A549 (cell line): Measurements from ENCODE around the gene SLF2. TPM values are rescaled to one million over a fixed set of nuclear protein-coding genes. Genes with fewer than 3 reads are reported as not detected.

Experiments
- ATAC-seq, 2 experiments: fragments of 200-7000 bp in 1 of 2; fragments of >200 bp in 1 of 2; cut with Nextera tagmentation in 1 of 2; cut with Tn5 transposase in 1 of 2; 3 replicates each; pipeline versions ENCODE4 v1.8.0 to v1.9.1; 2018 to 2020; ENCODE audit warnings: mild to moderate bottlenecking in 1 of 2, moderate library complexity in 1 of 2
- CTCF ChIA-PET: fragments of 300-600 bp; sonication (Branson Sonifier 250); formaldehyde crosslinking; extraction: SDS; loops from one replicate; lab custom pipeline; 2021; ENCODE audit warnings: antibody characterized with exemption, inconsistent platforms; lab: Yijun Ruan, JAX
- POLR2A ChIA-PET: fragments of 350-600 bp; formaldehyde crosslinking; extraction: SDS; loops from one replicate; lab custom pipeline; 2021; ENCODE audit warnings: antibody characterized with exemption, inconsistent platforms; lab: Yijun Ruan, JAX
- DNase-seq, 2 experiments: peaks; one replicate each; pipeline versions ENCODE4 v3.0.0 to v3.0.0-alpha.2; 2011 to 2016; ENCODE audit warnings: low read depth in 1 of 2, low spot score in 1 of 2
- FAIRE-seq: peaks from 2 replicates; lab custom pipeline; 2011; peaks lifted over from hg19 to GRCh38; lab: Jason Lieb, UNC
- H3K27ac ChIP-seq, 2 experiments: fragments of >200 bp; sonication (Bioruptor Twin); formaldehyde crosslinking; 3 replicates each; pipeline ENCODE4 v1.5.1; 2016 to 2017
- H3K4me1 ChIP-seq: fragments of >200 bp; sonication (Bioruptor Twin); formaldehyde crosslinking; 3 replicates; pipeline ENCODE4 v1.6.1; 2016
- H3K4me2 ChIP-seq: fragments of >200 bp; sonication (Bioruptor Twin); formaldehyde crosslinking; 3 replicates; pipeline ENCODE4 v1.6.1; 2016
- H3K4me3 ChIP-seq: fragments of >200 bp; sonication (Bioruptor Twin); formaldehyde crosslinking; 3 replicates; pipeline ENCODE4 v1.5.1; 2016
- H3K9me3 ChIP-seq: fragments of >200 bp; sonication (Bioruptor Twin); formaldehyde crosslinking; 3 replicates; pipeline ENCODE4 v1.6.1; 2016
- CHD2 ChIP-seq: fragments of 150-350 bp; IDR thresholded peaks from 2 replicates; pipeline ENCODE4 v1.6.1; 2014; ENCODE audit warnings: low read length; ENCODE audit not compliant: partially characterized antibody
- EHMT2 ChIP-seq: fragments of 200-600 bp; sonication (generic); IDR thresholded peaks from 2 replicates; pipeline ENCODE4 v1.6.1; 2016; ENCODE audit warnings: antibody characterized with exemption, low read depth, mild to moderate bottlenecking, moderate library complexity
- FOSB ChIP-seq: fragments of 250-450 bp; sonication (Bioruptor Pico); IDR thresholded peaks from 2 replicates; pipeline ENCODE4 v1.5.0; 2020; ENCODE audit warnings: mild to moderate bottlenecking, moderate library complexity
- GATA3 ChIP-seq: IDR thresholded peaks from 2 replicates; pipeline ENCODE4 v1.6.1; 2012; ENCODE audit warnings: borderline replicate concordance
- HOXB5 ChIP-seq: fragments of 250-450 bp; sonication (Bioruptor Pico); IDR thresholded peaks from 2 replicates; pipeline ENCODE4 v1.5.0; 2020; ENCODE audit warnings: mild to moderate bottlenecking, moderate library complexity
- JUNB ChIP-seq: fragments of >200 bp; sonication (Bioruptor Twin); formaldehyde crosslinking; IDR thresholded peaks from 2 replicates; pipeline ENCODE4 v1.6.1; 2016
- MAZ ChIP-seq: fragments of 150-350 bp; IDR thresholded peaks from 2 replicates; pipeline ENCODE4 v1.6.1; 2014; ENCODE audit warnings: antibody characterized with exemption, low read depth, low read length, borderline replicate concordance
- NR3C1 ChIP-seq: fragments of >200 bp; sonication (Bioruptor Twin); formaldehyde crosslinking; IDR thresholded peaks from 3 replicates; pipeline ENCODE4 v1.6.1; 2017
- POLR2AphosphoS2 ChIP-seq: conservative IDR thresholded peaks from 2 replicates; pipeline ENCODE4 v1.6.1; 2012; ENCODE audit warnings: low read length, improper control_type of control experiment, inconsistent platforms
- RAD21 ChIP-seq, 2 experiments: fragments of >200 bp in 1 of 2; sonication (Bioruptor Twin) in 1 of 2; formaldehyde crosslinking in 1 of 2; IDR thresholded peaks in 1 of 2; conservative IDR thresholded peaks in 1 of 2; 2 replicates in 1 of 2; 3 replicates in 1 of 2; pipeline ENCODE4 v1.6.1; 2012 to 2018; ENCODE audit warnings: inconsistent platforms in 1 of 2
- RARB ChIP-seq: fragments of 250-450 bp; sonication (Bioruptor Pico); IDR thresholded peaks from 2 replicates; pipeline ENCODE4 v1.8.0; 2021; ENCODE audit warnings: mild to moderate bottlenecking, moderate library complexity
- RNF2 ChIP-seq: fragments of 200-600 bp; sonication (generic); IDR thresholded peaks from 2 replicates; pipeline ENCODE4 v1.6.1; 2016; ENCODE audit warnings: low read depth, mild to moderate bottlenecking, antibody characterized with exemption, moderate library complexity, borderline replicate concordance
- SMC3 ChIP-seq: fragments of >200 bp; sonication (Bioruptor Twin); formaldehyde crosslinking; IDR thresholded peaks from 3 replicates; pipeline ENCODE4 v1.6.1; 2018; ENCODE audit warnings: inconsistent platforms
- TFCP2L1 ChIP-seq: fragments of 250-450 bp; sonication (Bioruptor Pico); IDR thresholded peaks from 2 replicates; pipeline ENCODE4 v1.5.0; 2021; ENCODE audit warnings: mild to moderate bottlenecking
- ZC3H11A ChIP-seq: fragments of 450-650 bp; IDR thresholded peaks from 2 replicates; pipeline ENCODE4 v1.6.1; 2014; ENCODE audit warnings: antibody characterized with exemption, mild to moderate bottlenecking
- WGBS: methylation state at CpG from one replicate; pipeline ENCODE4 v1.1.6; 2017; ENCODE audit errors: missing lambda C conversion rate; 5-methylcytosine and 5-hydroxymethylcytosine counted together
- polyA plus RNA-seq, 4 experiments: library from polyadenylated mRNA; depleted of rRNA in 3 of 4; stranded (reverse); fragments of >200 nt; fragmentation: RNase III in 1 of 4; extraction: RNeasy Plus Mini Kit Qiagen cat#74134 plus additional on column Dnase treatment in 1 of 4; gene quantifications; 2 replicates in 3 of 4; 3 replicates in 1 of 4; pipeline ENCODE4 v1.2.3, GENCODE V29; 2011 to 2017
- TF ChIP-seq, protein P1 (sequence below): IDR thresholded peaks from 2 replicates; pipeline ENCODE4 v1.6.1; 2012
- TF ChIP-seq, protein P2 (sequence below): IDR thresholded peaks from 2 replicates; pipeline ENCODE4 v1.6.1; 2012
- TF ChIP-seq, protein P3 (sequence below): fragments of >200 bp; sonication (Bioruptor Twin); formaldehyde crosslinking; IDR thresholded peaks from 3 replicates; pipeline ENCODE4 v1.5.1; 2016

SLF2 gene
- polyA plus RNA-seq, 2 of the 4 experiments (the other 2 are of a cell fraction) = 13.0 to 16.6 TPM

DNA sequence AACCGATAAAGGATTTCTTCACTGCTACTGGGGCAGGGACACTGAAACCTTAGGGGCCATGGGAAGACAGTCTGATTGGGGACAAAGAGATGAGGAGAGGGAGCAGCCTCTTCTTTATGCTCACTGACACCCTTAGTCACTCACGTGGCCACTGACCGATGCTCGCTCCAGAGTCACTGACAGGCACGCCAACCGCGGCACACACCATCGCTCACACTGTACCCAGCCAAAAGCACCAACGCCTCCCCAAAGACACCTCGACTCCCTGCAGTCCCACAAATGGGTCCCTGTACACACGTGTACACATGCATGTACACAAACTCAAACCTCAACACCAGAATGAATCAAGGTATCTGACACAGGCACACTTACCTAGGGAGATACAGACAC is 35.3 kb upstream of the SLF2 start (continued):
- TF ChIP-seq HOXB5 (CRISPR knock-in tag) = no peak
- no peak for TF ChIP-seq TFCP2L1 (CRISPR knock-in tag)
- TF ChIP-seq JUNB = no peak
- no peak for TF ChIP-seq GATA3
- TF ChIP-seq, protein P1, sequence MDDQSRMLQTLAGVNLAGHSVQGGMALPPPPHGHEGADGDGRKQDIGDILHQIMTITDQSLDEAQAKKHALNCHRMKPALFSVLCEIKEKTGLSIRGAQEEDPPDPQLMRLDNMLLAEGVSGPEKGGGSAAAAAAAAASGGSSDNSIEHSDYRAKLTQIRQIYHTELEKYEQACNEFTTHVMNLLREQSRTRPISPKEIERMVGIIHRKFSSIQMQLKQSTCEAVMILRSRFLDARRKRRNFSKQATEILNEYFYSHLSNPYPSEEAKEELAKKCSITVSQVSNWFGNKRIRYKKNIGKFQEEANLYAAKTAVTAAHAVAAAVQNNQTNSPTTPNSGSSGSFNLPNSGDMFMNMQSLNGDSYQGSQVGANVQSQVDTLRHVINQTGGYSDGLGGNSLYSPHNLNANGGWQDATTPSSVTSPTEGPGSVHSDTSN = no peak
- TF ChIP-seq EHMT2 = no peak
- TF ChIP-seq POLR2AphosphoS2 = no peak
- TF ChIP-seq RNF2 = no peak
- TF ChIP-seq, protein P2, sequence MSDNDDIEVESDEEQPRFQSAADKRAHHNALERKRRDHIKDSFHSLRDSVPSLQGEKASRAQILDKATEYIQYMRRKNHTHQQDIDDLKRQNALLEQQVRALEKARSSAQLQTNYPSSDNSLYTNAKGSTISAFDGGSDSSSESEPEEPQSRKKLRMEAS = no peak

DNA sequence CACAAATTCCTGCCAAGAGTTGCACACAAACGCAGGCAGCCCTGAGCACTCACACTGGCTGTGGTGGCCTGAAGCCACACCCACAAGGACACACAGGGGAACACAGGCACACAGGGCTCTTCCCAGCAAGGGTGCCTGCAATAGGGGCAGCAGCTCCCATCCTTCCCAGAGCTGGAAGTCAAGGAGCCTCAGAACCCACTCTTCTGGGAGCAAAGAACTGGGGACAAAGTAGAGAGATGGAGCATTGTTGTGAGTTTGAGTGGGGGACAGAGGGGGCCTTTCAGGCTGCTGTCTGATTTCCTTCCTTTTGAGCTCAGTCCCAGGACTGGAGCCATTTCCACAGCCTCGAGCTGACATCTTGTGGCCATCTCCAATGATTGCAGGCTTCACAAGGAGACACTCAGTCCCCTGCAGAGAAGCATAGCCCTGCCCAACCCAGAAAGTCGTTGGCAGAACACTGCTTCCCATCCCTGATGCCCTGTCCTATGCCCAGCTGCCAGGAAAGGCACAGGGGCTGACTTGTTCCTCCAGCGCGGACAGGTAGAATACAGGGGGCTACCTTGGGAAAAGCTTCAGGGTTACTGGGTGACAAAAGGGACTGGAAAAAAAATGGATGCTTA is 34.4 kb upstream of the SLF2 start:
- Histone ChIP-seq H3K4me3 (no peak overlapping the region), H3K4me1 (peaks cover 15% of the 10 kb centered on the region; the same call in 2 of the 3 replicates), H3K27ac (peak overlapping the region in 1 of 2 experiments; percentile 64; a peak in 2 of 6 replicates), H3K4me2 (0 out of 3 replicates have a peak overlapping the region, but pooled peaks have one; percentile 16), H3K9me3 (no peaks in the 10 kb centered on the region)
- peak; percentile 90 to 97 for ATAC-seq
- peak; percentile 80 to 92 for DNase-seq
- ChIA-PET POLR2A (interaction anchor here (1.2 to 1.3 kb wide), 3 partner anchors 35 to 343 kb away, joined by 4 to 13 read pairs (median 7); partner anchors contain the start of genes HIF1AN and SLF2), CTCF (interaction anchor here (0.6 to 15.9 kb wide), 99 partner anchors 10 to 574 kb away, joined by 3 to 289 read pairs (median 4); partner anchors contain the start of genes HIF1AN, PAX2 and SLF2)
- FAIRE-seq = peak; percentile 65
- 2% methylated on average over 5 of the region's 5 CpGs for WGBS
- TF ChIP-seq SMC3 (peak; percentile 82), ZC3H11A (no peak), RAD21 (conservative IDR thresholded peaks at IDR 0.05 in 1 of 2, IDR thresholded peaks at IDR 0.05 in 1 of 2) (peak; percentile 91 to 94), JUNB (no peak)
- TF ChIP-seq, protein P3, sequence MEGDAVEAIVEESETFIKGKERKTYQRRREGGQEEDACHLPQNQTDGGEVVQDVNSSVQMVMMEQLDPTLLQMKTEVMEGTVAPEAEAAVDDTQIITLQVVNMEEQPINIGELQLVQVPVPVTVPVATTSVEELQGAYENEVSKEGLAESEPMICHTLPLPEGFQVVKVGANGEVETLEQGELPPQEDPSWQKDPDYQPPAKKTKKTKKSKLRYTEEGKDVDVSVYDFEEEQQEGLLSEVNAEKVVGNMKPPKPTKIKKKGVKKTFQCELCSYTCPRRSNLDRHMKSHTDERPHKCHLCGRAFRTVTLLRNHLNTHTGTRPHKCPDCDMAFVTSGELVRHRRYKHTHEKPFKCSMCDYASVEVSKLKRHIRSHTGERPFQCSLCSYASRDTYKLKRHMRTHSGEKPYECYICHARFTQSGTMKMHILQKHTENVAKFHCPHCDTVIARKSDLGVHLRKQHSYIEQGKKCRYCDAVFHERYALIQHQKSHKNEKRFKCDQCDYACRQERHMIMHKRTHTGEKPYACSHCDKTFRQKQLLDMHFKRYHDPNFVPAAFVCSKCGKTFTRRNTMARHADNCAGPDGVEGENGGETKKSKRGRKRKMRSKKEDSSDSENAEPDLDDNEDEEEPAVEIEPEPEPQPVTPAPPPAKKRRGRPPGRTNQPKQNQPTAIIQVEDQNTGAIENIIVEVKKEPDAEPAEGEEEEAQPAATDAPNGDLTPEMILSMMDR = peak; percentile 91
- TF ChIP-seq, all 56 proteins: peak for 3

DNA sequence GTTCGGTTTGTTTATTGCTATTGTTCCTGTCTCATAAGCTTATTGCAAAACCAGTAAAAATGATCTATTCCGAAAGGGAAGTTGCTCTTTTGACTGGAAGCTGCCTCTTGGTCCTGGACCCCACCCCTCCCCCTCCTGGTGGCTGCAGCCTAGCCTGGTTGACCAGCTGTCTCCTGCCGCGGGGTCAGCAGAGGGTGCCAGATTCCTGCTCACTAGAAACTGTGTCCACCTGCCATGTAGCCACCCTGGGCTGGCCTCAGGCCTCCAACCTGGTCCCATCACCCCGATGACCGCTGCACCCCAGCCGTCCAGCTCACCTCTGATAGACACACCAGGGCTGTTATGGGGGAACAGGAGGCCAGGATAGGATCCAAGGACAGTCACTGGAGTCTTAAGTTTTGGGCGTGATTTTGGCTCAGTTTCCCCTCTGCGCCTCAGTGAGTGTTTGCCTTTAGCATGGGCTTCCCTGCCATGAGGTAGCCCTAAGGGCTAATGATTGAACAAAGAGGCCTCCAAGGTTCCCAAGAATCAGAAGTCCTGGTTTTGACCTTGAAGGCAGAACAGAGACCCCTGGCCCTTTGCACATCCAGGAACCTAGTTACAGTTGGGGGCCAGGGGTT is 32.9 kb upstream of the SLF2 start:
- DNase-seq (peak in 1 of 2 experiments; percentile 21), ATAC-seq (peak in 1 of 2 experiments; percentile 10; a peak in 1 of 6 replicates)
- H3K4me3 ChIP-seq = no peak overlapping the region
- CTCF ChIA-PET = interaction anchor here (0.6 to 15.9 kb wide), 32 partner anchors 8 to 535 kb away, joined by 3 to 289 read pairs (median 6); partner anchors contain the start of genes PAX2 and SLF2
- WGBS = 70% methylated on average over 9 of the region's 9 CpGs
- TF ChIP-seq RAD21 (conservative IDR thresholded peaks at IDR 0.05 in 1 of 2, IDR thresholded peaks at IDR 0.05 in 1 of 2) (peak in 1 of 2 experiments; percentile 28; a peak in 2 of 5 replicates), FOSB (CRISPR knock-in tag) (no peak), JUNB (no peak), MAZ (no peak), CHD2 (no peak), RARB (CRISPR knock-in tag) (no peak), NR3C1 (no peak)
- TF ChIP-seq, all 56 proteins: peak for 1
- no peak for FAIRE-seq
- POLR2A ChIA-PET = no interaction called here
- Histone ChIP-seq H3K27ac (no peak overlapping the region), H3K9me3 (no peaks in the 10 kb centered on the region), H3K4me2 (no peak overlapping the region), H3K4me1 (peaks cover 15% of the 10 kb centered on the region; the same call in 2 of the 3 replicates)
